Activated naive CD8-positive, alpha-beta T cell treated with anti-CD3 and anti-CD28 coated beads, Interleukin-2, amount 10 ng/mL, durations not matched to agents 7 days and 5 days (primary cell): Measurements from ENCODE around the gene DUS1L. TPM values are rescaled to one million over a fixed set of nuclear protein-coding genes. Genes with fewer than 3 reads are reported as not detected.

Source experiments
- total RNA-seq, 2 experiments: library from RNA; stranded (reverse); gene quantifications; one replicate each; pipeline ENCODE4 v1.2.3, GENCODE V29; 2021

The DUS1L gene
- total RNA-seq, 2 experiments from 2014 or later: 126 to 130 TPM

Other genes starting within 250 kb of the DUS1L start
- 10 to 100 TPM; 56.5 to 58.3 TPM for gene MCRIP1, start 232.5 kb downstream of the DUS1L start, total RNA-seq
- gene PPP1R27, start 230.8 kb downstream of the DUS1L start, total RNA-seq: not detected
- gene P4HB, start 205.3 kb downstream of the DUS1L start, total RNA-seq: 100 to 1,000 TPM; 319 to 347 TPM
- 100 to 1,000 TPM; 538 to 539 TPM for gene ARHGDIA, start 194.5 kb downstream of the DUS1L start, total RNA-seq
- gene ALYREF, start 174.2 kb downstream of the DUS1L start, total RNA-seq: 100 to 1,000 TPM; 135 to 152 TPM
- 100 to 1,000 TPM; 102 to 106 TPM for gene ANAPC11, start 174.1 kb downstream of the DUS1L start, total RNA-seq
- 1 to 10 TPM in 1 of 2 experiments, under 1 TPM in 1; 0.47 to 1.0 TPM for gene NPB, start 163.6 kb downstream of the DUS1L start, total RNA-seq
- 10 to 100 TPM; 39.3 to 44.5 TPM for gene PCYT2, start 154.4 kb downstream of the DUS1L start, total RNA-seq
- 10 to 100 TPM; 64.8 to 65.2 TPM for gene SIRT7, start 147.6 kb downstream of the DUS1L start, total RNA-seq
- 10 to 100 TPM; 18.3 to 20.4 TPM for gene MAFG, start 138.1 kb downstream of the DUS1L start, total RNA-seq
- gene PYCR1, start 128.5 kb downstream of the DUS1L start, total RNA-seq: 10 to 100 TPM; 12.1 to 17.8 TPM
- not detected for gene MYADML2, start 118.6 kb downstream of the DUS1L start, total RNA-seq
- gene NOTUM, start 104.6 kb downstream of the DUS1L start, total RNA-seq: under 1 TPM; 0.25 to 0.26 TPM
- 10 to 100 TPM; 34.4 to 35.1 TPM for gene ASPSCR1, start 88.2 kb downstream of the DUS1L start, total RNA-seq
- 10 to 100 TPM; 62.0 to 64.7 TPM for gene CENPX, start 42.9 kb downstream of the DUS1L start, total RNA-seq
- gene LRRC45, start 42.5 kb downstream of the DUS1L start, total RNA-seq: 10 to 100 TPM; 41.6 to 45.1 TPM
- gene RAC3, start 34.1 kb downstream of the DUS1L start, total RNA-seq: 1 to 10 TPM; 6.7 to 7.6 TPM
- 100 to 1,000 TPM; 110 to 115 TPM for gene DCXR, start 28.1 kb downstream of the DUS1L start, total RNA-seq
- gene RFNG, start 14.0 kb downstream of the DUS1L start, total RNA-seq: 10 to 100 TPM; 28.7 to 28.8 TPM
- gene GPS1, start 13.9 kb downstream of the DUS1L start, total RNA-seq: 10 to 100 TPM; 76.0 to 79.8 TPM
- 100 to 1,000 TPM; 154 to 163 TPM for gene FASN, start 32.4 kb upstream of the DUS1L start, total RNA-seq
- gene CCDC57, start 147.0 kb upstream of the DUS1L start, total RNA-seq: 10 to 100 TPM; 79.5 to 81.7 TPM
- 100 to 1,000 TPM; 195 to 211 TPM for gene SLC16A3, start 163.2 kb upstream of the DUS1L start, total RNA-seq
- gene CSNK1D, start 207.9 kb upstream of the DUS1L start, total RNA-seq: 100 to 1,000 TPM; 135 to 140 TPM